Prostate gland (tissue), 2 donors: ENCODE measurements around the gene CPLX1. TPM values are rescaled to one million over a fixed set of nuclear protein-coding genes. Genes with fewer than 3 reads are reported as not detected.

ENCODE experiments used
- DNase-seq: peaks from one replicate; pipeline ENCODE4 v3.0.0-alpha.2; 2019; ENCODE audit warnings: low spot score
- H3K27ac ChIP-seq, 2 donors: fragments of 200-600 bp; sonication (generic); 2 replicates each; pipeline ENCODE4 v1.5.1; 2017 to 2019
- H3K27me3 ChIP-seq: fragments of 200-600 bp; sonication (generic); replicated peaks from 2 replicates; pipeline ENCODE4 v1.5.1; 2019; ENCODE audit not compliant: insufficient read depth
- H3K36me3 ChIP-seq, 2 donors: fragments of 200-600 bp; sonication (generic); 1 replicate in 1 of 2; 2 replicates in 1 of 2; pipeline versions ENCODE4 v1.5.1 to v1.8.1; 2017 to 2019
- H3K4me1 ChIP-seq: fragments of 200-600 bp; sonication (generic); replicated peaks from 2 replicates; pipeline ENCODE4 v1.5.1; 2019
- H3K4me3 ChIP-seq, 2 donors: fragments of 200-600 bp; sonication (generic); 2 replicates each; pipeline ENCODE4 v1.5.1; 2017 to 2019
- H3K9me3 ChIP-seq: fragments of 200-600 bp; sonication (generic); 2 replicates; pipeline ENCODE4 v1.5.1; 2017
- CTCF ChIP-seq, 4 experiments: fragments of 200-600 bp in 2 of 4; fragments of 450-650 bp in 2 of 4; sonication (generic) in 2 of 4; IDR thresholded peaks; 1 replicate in 3 of 4; 2 replicates in 1 of 4; pipeline ENCODE4 v1.5.1; 2016 to 2019; ENCODE audit warnings: antibody characterized with exemption in 4 of 4, mild to moderate bottlenecking in 2 of 4, moderate library complexity in 2 of 4
- POLR2A ChIP-seq: fragments of 450-650 bp; IDR thresholded peaks from one replicate; pipeline ENCODE4 v1.6.1; 2016; ENCODE audit warnings: antibody characterized with exemption, mild to moderate bottlenecking
- POLR2AphosphoS5 ChIP-seq: sonication (generic); formaldehyde crosslinking; IDR thresholded peaks from one replicate; pipeline ENCODE4 v1.6.1; 2017; ENCODE audit warnings: antibody characterized with exemption
- WGBS: methylation state at CpG from one replicate; pipeline ENCODE4 v1.1.5; 2018; 5-methylcytosine and 5-hydroxymethylcytosine counted together
- intact Hi-C: fragments of 100-400 bp; cut with DNase I; formaldehyde crosslinking; loops from one replicate; pipeline ENCODE4 v1.14.2; 2022
- total RNA-seq, 2 donors: library from RNA; depleted of rRNA; stranded (reverse); fragments of >200 nt; gene quantifications; one replicate each; pipeline ENCODE4 v1.1.0, GENCODE V29; 2016

CPLX1 gene
- total RNA-seq, 2 donors from 2014 or later: 2.5 to 4.4 TPM

GRCh38 chr4:764405-765169, 61.3 kb downstream of the CPLX1 start:
- H3K36me3 ChIP-seq: no peaks in the 10 kb centered on the region

DNA sequence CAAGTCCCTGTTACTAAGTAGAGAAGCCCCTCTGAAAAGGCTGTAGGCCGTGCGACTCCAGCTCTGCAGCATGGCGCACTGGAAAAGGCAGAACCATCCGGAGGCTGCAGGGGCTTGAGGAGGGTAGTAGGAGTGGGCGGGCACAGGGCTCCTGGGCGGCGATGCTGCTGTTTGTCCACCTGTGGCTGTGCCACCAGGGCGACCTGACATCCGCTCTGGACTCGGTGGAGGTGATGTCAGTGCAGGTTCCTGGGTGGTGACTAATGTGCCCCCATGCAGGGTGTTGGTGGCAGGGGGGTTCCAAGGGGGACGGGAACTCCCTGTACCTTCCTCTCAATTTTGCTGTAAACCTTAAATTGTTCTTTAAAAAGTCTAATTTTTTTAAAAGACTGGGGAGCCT, 62.0 kb downstream of the CPLX1 start:
- no peak for DNase-seq
- Histone ChIP-seq H3K9me3 (no peaks in the 10 kb centered on the region), H3K4me1 (no peaks in the 10 kb centered on the region), H3K27me3 (no peaks in the 10 kb centered on the region), H3K4me3 (no peak overlapping the region), H3K36me3 (no peaks in the 10 kb centered on the region), H3K27ac (no peak overlapping the region)
- intact Hi-C loops: no loop called here
- TF ChIP-seq POLR2AphosphoS5 (no peak), CTCF (IDR thresholded peaks at IDR 0.05) (no peak), POLR2A (no peak)
- WGBS: 90% methylated on average over 11 of the region's 11 CpGs

More at GRCh38 chr4:764405-765169, 61.3 kb downstream of the CPLX1 start:
- intact Hi-C loops: no loop called here
- DNase-seq: no peak
- H3K4me3 ChIP-seq: no peak overlapping the region
- TF ChIP-seq POLR2AphosphoS5 (no peak), CTCF (IDR thresholded peaks at IDR 0.05) (no peak), POLR2A (no peak)
- H3K4me1 ChIP-seq: no peaks in the 10 kb centered on the region
- no peaks in the 10 kb centered on the region for H3K9me3 ChIP-seq
- WGBS: 86% methylated on average over 16 of the region's 16 CpGs
- H3K27me3 ChIP-seq: no peaks in the 10 kb centered on the region
- no peak overlapping the region for H3K27ac ChIP-seq

DNA sequence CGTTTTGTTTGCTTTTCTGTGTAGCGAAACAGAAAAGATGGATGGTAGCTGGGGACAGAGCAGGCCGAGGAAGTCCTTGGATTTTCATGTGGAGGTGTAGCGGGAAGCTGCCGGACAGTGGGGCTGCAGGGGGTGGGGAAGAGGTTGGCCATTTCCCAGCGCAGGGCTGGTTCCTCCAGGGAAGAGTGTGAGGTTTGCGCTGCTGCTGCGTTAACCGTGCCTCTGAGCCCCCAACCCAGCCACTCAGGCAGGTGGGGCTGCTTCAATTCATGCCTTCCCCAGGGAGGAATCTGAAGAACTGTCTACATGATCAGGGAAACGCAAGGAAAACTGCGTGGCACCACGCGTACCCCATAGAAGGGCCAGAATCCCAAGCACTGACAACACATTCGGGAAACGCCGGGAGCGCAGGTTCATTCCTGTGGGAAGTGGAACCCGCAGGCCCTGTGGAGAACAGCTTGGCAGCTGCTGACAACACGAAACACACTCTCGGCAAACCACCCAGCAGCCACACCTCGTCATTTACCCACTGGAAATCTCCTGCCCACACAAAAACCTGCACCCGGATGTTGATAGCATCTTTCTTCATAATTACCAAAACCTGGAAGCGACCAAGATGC, 62.6 kb downstream of the CPLX1 start:
- intact Hi-C loops: no loop called here
- H3K27ac ChIP-seq: no peak overlapping the region
- H3K9me3 ChIP-seq: no peaks in the 10 kb centered on the region
- TF ChIP-seq POLR2A (no peak), POLR2AphosphoS5 (no peak), CTCF (IDR thresholded peaks at IDR 0.05) (no peak)
- no peak overlapping the region for H3K4me3 ChIP-seq
- H3K36me3 ChIP-seq: no peaks in the 10 kb centered on the region
- H3K27me3 ChIP-seq: no peaks in the 10 kb centered on the region
- H3K4me1 ChIP-seq: no peaks in the 10 kb centered on the region
- no peak for DNase-seq
- WGBS: 93% methylated on average over 23 of the region's 23 CpGs

DNA sequence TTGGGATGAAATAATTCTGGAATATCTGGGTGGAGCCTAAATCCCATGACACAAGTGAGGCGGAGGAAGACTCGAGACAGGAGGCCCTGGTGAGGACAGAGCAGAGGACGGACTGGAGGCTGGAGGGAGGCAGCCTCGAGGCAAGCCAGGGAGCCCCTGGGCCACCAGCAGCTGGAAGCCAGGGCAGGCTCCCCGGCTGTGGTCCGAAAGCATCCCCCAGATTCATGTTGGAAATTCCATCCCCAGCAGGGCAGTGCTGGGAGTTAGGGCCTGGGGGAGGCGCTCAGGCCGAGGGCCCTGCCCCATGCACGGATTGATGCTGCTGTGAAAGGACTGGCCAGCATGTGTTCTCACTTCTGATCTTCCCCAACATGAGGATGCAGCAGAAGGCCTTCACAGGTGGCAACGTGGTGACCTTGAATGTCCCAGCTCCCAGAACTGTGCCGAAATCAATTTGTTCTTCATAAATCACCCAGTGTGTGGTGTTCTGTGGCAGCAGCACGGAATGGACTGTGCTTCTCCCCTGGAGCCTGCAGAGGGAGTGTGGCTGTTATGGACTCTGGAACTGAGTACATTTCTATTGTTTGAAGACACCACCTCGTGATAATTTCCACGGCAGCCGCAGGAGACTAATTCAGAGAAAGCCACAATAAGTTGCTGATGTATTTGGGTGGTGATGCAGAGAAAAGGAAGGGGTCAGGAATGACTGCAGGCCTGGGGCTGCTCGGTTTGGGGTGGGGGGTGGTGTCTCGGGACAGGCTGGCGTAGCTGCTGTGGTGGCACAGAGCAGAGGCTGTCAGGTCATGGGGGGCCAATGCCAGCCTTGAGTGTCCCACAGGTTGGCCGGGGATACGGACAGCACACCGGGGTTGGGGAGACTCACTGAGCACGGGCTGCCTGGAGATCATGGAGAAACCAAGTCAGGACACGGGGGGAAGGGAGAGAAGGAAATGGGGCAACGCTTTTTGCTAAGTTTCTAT, 63.4 kb downstream of the CPLX1 start:
- Histone ChIP-seq H3K4me1 (no peaks in the 10 kb centered on the region), H3K27ac (no peak overlapping the region), H3K9me3 (no peaks in the 10 kb centered on the region), H3K36me3 (no peaks in the 10 kb centered on the region), H3K27me3 (no peaks in the 10 kb centered on the region), H3K4me3 (no peak overlapping the region)
- intact Hi-C loops: no loop called here
- WGBS: 86% methylated on average over 24 of the region's 24 CpGs
- no peak for DNase-seq
- TF ChIP-seq POLR2A (no peak), CTCF (IDR thresholded peaks at IDR 0.05) (no peak), POLR2AphosphoS5 (no peak)
